Naive thymus-derived CD4-positive, alpha-beta T cell (primary cell): ENCODE measurements around the gene ZIK1. TPM values are rescaled to one million over a fixed set of nuclear protein-coding genes. Genes with fewer than 3 reads are reported as not detected.

Experiments used
- ATAC-seq: fragments of 150-1000 bp; cut with Tn5 transposase; 2 replicates; pipeline ENCODE4 v1.10.0; 2021; ENCODE audit warnings: mild to moderate bottlenecking, moderate library complexity
- CTCF ChIA-PET: fragments of 350-600 bp; sonication (Branson Sonifier 250); formaldehyde crosslinking; loops from one replicate; lab custom pipeline; 2021; ENCODE audit warnings: antibody characterized with exemption; lab: Charles Lee
- POLR2A ChIA-PET: fragments of 350-600 bp; sonication (Branson Sonifier 250); formaldehyde crosslinking; loops from one replicate; lab custom pipeline; 2021; ENCODE audit warnings: antibody characterized with exemption, inconsistent platforms; lab: Charles Lee
- DNase-seq, 9 donors: peaks; one replicate each; pipeline versions ENCODE4 v3.0.0 to v3.0.0-alpha.2; 2020 to 2022; ENCODE audit warnings: mixed read lengths in 1 of 9
- H3K27ac ChIP-seq: one replicate; pipeline ENCODE4 v1.7.0; 2013; ENCODE audit warnings: mild to moderate bottlenecking, low read depth, low read length, moderate library complexity
- H3K27me3 ChIP-seq, 2 donors: one replicate each; pipeline ENCODE4 v1.7.0; 2013; ENCODE audit warnings: low read length in 2 of 2, mild to moderate bottlenecking in 2 of 2, moderate library complexity in 2 of 2; ENCODE audit not compliant: control insufficient read depth in 2 of 2, insufficient read depth in 2 of 2
- H3K36me3 ChIP-seq, 3 experiments: 1 replicate in 2 of 3; 2 replicates in 1 of 3; pipeline ENCODE4 v1.7.0; 2013; ENCODE audit warnings: low read length in 3 of 3, mild to moderate bottlenecking in 3 of 3, moderate library complexity in 1 of 3; ENCODE audit not compliant: insufficient read depth in 3 of 3, control insufficient read depth in 2 of 3
- H3K4me1 ChIP-seq, 2 donors: one replicate each; pipeline ENCODE4 v1.7.0; 2013; ENCODE audit warnings: low read length in 2 of 2, mild to moderate bottlenecking in 2 of 2, moderate library complexity in 1 of 2; ENCODE audit not compliant: control insufficient read depth in 2 of 2, insufficient read depth in 2 of 2
- H3K4me3 ChIP-seq: 2 replicates; pipeline ENCODE4 v1.7.0; 2013; ENCODE audit warnings: mild to moderate bottlenecking, low read length
- H3K9me3 ChIP-seq, 3 experiments: 1 replicate in 2 of 3; 2 replicates in 1 of 3; pipeline ENCODE4 v1.7.0; 2013; ENCODE audit warnings: low read length in 3 of 3; ENCODE audit not compliant: control insufficient read depth in 2 of 3
- H3K27ac Mint-ChIP-seq, 9 donors: one replicate each; pipeline ENCODE4 v1.8.0; 2020 to 2022; ENCODE audit warnings: mixed read lengths in 9 of 9, mild to moderate bottlenecking in 8 of 9, moderate library complexity in 5 of 9, inconsistent platforms in 2 of 9
- H3K27me3 Mint-ChIP-seq, 5 donors: one replicate each; pipeline ENCODE4 v1.8.0; 2021 to 2022; ENCODE audit warnings: mixed read lengths in 5 of 5, mild to moderate bottlenecking in 1 of 5
- H3K36me3 Mint-ChIP-seq, 5 donors: one replicate each; pipeline ENCODE4 v1.8.0; 2020 to 2022; ENCODE audit warnings: mixed read lengths in 5 of 5, mild to moderate bottlenecking in 3 of 5, inconsistent platforms in 1 of 5
- H3K4me1 Mint-ChIP-seq, 7 donors: one replicate each; pipeline ENCODE4 v1.8.0; 2020 to 2022; ENCODE audit warnings: mixed read lengths in 7 of 7, mild to moderate bottlenecking in 3 of 7, inconsistent platforms in 1 of 7
- H3K4me3 Mint-ChIP-seq, 10 donors: one replicate each; pipeline ENCODE4 v1.8.0; 2020 to 2022; ENCODE audit warnings: mild to moderate bottlenecking in 10 of 10, mixed read lengths in 10 of 10, moderate library complexity in 6 of 10, inconsistent platforms in 2 of 10
- H3K9me3 Mint-ChIP-seq, 11 donors: one replicate each; pipeline ENCODE4 v1.8.0; 2020 to 2022; ENCODE audit warnings: mixed read lengths in 11 of 11, mild to moderate bottlenecking in 4 of 11, inconsistent platforms in 1 of 11, moderate library complexity in 1 of 11
- intact Hi-C, 2 donors: fragments of 100-400 bp; cut with micrococcal nuclease; formaldehyde crosslinking; loops; one replicate each; pipeline ENCODE4 v1.15.1; 2023
- polyA plus RNA-seq, 2 donors: library from polyadenylated mRNA; unstranded; fragments of 300-500 nt; fragmentation: Illumina TruSeq; gene quantifications; one replicate each; pipeline ENCODE4 v1.2.3, GENCODE V29; 2021
- total RNA-seq, 6 experiments: library from RNA in 5 of 6; stranded (reverse) in 5 of 6; gene quantifications; 1 replicate in 5 of 6; 2 replicates in 1 of 6; pipeline ENCODE4 v1.2.3 and lab custom pipeline; 2021 to 2026

The ZIK1 gene
- total and polyA plus RNA-seq, 7 experiments from 2014 or later = 4.8 to 14.1 (median 8.7) TPM

GRCh38 chr19:57613941-57614743, 30.2 kb downstream of the ZIK1 start, which contains the start of gene ZNF134:
Gene ZNF134, plus strand, starts transcription at chr19:57614242. Its CDS starts 5,227 bp downstream, at chr19:57619469.
- intact Hi-C loops = loop anchor here (1.0 to 2.0 kb wide), 15 partner anchors 15 to 541 kb away; partner anchors contain the start of genes ZIK1 (in 2 of the 2), ZNF211 (in 2 of the 2), ZNF530 (in 2 of the 2) and ZNF550 (in 2 of the 2)
- Histone ChIP-seq H3K27me3 (no peaks in the 10 kb centered on the region), H3K9me3 (peaks cover 18 to 52% (median 39%) of the 10 kb centered on the region in 3 experiments), H3K4me3 (peak within 1 kb of the TSS; percentile 94), H3K4me1 (peaks cover 14 to 15% of the 10 kb centered on the region in 2 donors), H3K27ac (peak within 1 kb of the TSS; percentile 76), H3K36me3 (peaks cover 11 to 48% (median 20%) of the 10 kb centered on the region in 3 experiments)
- peaks cover 18 to 43% (median 34%) of the 10 kb centered on the region in 7 donors for H3K4me1 Mint-ChIP-seq
- peaks cover 36 to 81% (median 60%) of the 10 kb centered on the region in 11 donors for H3K9me3 Mint-ChIP-seq
- POLR2A ChIA-PET = interaction anchor here (0.6 to 1.9 kb wide), 9 partner anchors 13 to 569 kb away, joined by 3 to 16 read pairs (median 4); partner anchors contain the start of genes ZIK1, ZNF211, ZNF274 and ZNF530
- peaks cover 48 to 63% (median 54%) of the 10 kb centered on the region in 5 donors for H3K36me3 Mint-ChIP-seq
- CTCF ChIA-PET = interaction anchor here (1.0 kb wide), 1 partner anchor 302 kb away, joined by 4 read pairs; the partner anchor contains the start of gene ZNF417
- H3K27me3 Mint-ChIP-seq = no peaks in the 10 kb centered on the region
- DNase-seq = peak; percentile 74 to 90 (median 84)
- ATAC-seq = peak; percentile 100
- H3K27ac Mint-ChIP-seq = peak within 1 kb of the TSS; percentile 78 to 92 (median 86)
- H3K4me3 Mint-ChIP-seq = peak within 1 kb of the TSS; percentile 79 to 95 (median 90)

- Histone ChIP-seq H3K4me1 (peaks cover 14 to 15% of the 10 kb centered on the region in 2 donors), H3K4me3 (peak overlapping the region; percentile 94), H3K27ac (no peak overlapping the region), H3K27me3 (no peaks in the 10 kb centered on the region), H3K36me3 (peaks cover 23 to 60% (median 33%) of the 10 kb centered on the region in 3 experiments), H3K9me3 (peaks cover 22 to 60% (median 51%) of the 10 kb centered on the region in 3 experiments)
- ChIA-PET POLR2A (no interaction called here), CTCF (no interaction called here)
- H3K4me1 Mint-ChIP-seq = peaks cover 18 to 43% (median 34%) of the 10 kb centered on the region in 7 donors
- peak overlapping the region; percentile 58 to 89 (median 80) for H3K27ac Mint-ChIP-seq
- H3K4me3 Mint-ChIP-seq = peak overlapping the region; percentile 79 to 95 (median 90)
- DNase-seq (peak in 1 of 9 donors; percentile 16), ATAC-seq (no peak)
- peaks cover 41 to 89% (median 70%) of the 10 kb centered on the region in 11 donors for H3K9me3 Mint-ChIP-seq
- peaks cover 60 to 75% (median 66%) of the 10 kb centered on the region in 5 donors for H3K36me3 Mint-ChIP-seq
- no peaks in the 10 kb centered on the region for H3K27me3 Mint-ChIP-seq
- intact Hi-C loops = loop anchor here in 1 of 2 donors (2.0 kb wide), 1 partner anchor 57 kb away; the partner anchor contains the start of gene ZNF550
Observed at GRCh38 chr19:57615346-57615745, 31.4 kb downstream of the ZIK1 start.

- peak overlapping the region in 2 of 10 donors; percentile 9 to 18 for H3K4me3 Mint-ChIP-seq
Observed at GRCh38 chr19:57620673-57621348, 36.9 kb downstream of the ZIK1 start.

GRCh38 chr19:57623091-57623490, 39.1 kb downstream of the ZIK1 start:
- DNase-seq = no peak
- H3K27ac ChIP-seq = no peak overlapping the region
- peak overlapping the region in 1 of 10 donors; percentile 25 for H3K4me3 Mint-ChIP-seq
- peaks cover 29 to 71% (median 66%) of the 10 kb centered on the region in 5 donors for H3K36me3 Mint-ChIP-seq
- ATAC-seq = no peak
- H3K27ac Mint-ChIP-seq = no peak overlapping the region
- peaks cover 31 to 97% (median 53%) of the 10 kb centered on the region in 3 experiments for H3K9me3 ChIP-seq
- POLR2A ChIA-PET = interaction anchor here (1.6 kb wide), 1 partner anchor 10 kb away, joined by 6 read pairs; the partner anchor contains the start of gene ZNF211
- no peak overlapping the region for H3K4me3 ChIP-seq
- H3K36me3 ChIP-seq = peaks cover 20 to 53% (median 42%) of the 10 kb centered on the region in 3 experiments
- H3K27me3 Mint-ChIP-seq = no peaks in the 10 kb centered on the region
- intact Hi-C loops = no loop called here
- peaks cover 19 to 97% (median 78%) of the 10 kb centered on the region in 11 donors for H3K9me3 Mint-ChIP-seq
- CTCF ChIA-PET = no interaction called here
- H3K4me1 Mint-ChIP-seq = peaks cover 0 to 2% (median 0%) of the 10 kb centered on the region in 7 donors
- H3K4me1 ChIP-seq = no peaks in the 10 kb centered on the region
- no peaks in the 10 kb centered on the region for H3K27me3 ChIP-seq

More at GRCh38 chr19:57620673-57621348, 36.9 kb downstream of the ZIK1 start:
- no peak for ATAC-seq
- H3K4me1 Mint-ChIP-seq = peaks cover 6 to 19% (median 12%) of the 10 kb centered on the region in 7 donors
- no peak overlapping the region for H3K27ac ChIP-seq
- H3K9me3 ChIP-seq = peaks cover 38 to 99% (median 72%) of the 10 kb centered on the region in 3 experiments
- peaks cover 34 to 100% (median 90%) of the 10 kb centered on the region in 11 donors for H3K9me3 Mint-ChIP-seq
- CTCF ChIA-PET = no interaction called here
- peaks cover 27 to 76% (median 54%) of the 10 kb centered on the region in 3 experiments for H3K36me3 ChIP-seq
- H3K27me3 Mint-ChIP-seq = no peaks in the 10 kb centered on the region
- POLR2A ChIA-PET = interaction anchor here (0.6 kb wide), 1 partner anchor 19 kb away, joined by 3 read pairs; no protein-coding TSS in a partner anchor
- H3K4me1 ChIP-seq = no peaks in the 10 kb centered on the region
- H3K36me3 Mint-ChIP-seq = peaks cover 47 to 92% (median 87%) of the 10 kb centered on the region in 5 donors
- no peak overlapping the region for H3K4me3 ChIP-seq
- no peak for DNase-seq
- no peaks in the 10 kb centered on the region for H3K27me3 ChIP-seq
- no peak overlapping the region for H3K27ac Mint-ChIP-seq
- intact Hi-C loops = no loop called here

- no peaks in the 10 kb centered on the region for H3K27me3 ChIP-seq
- Mint-ChIP-seq H3K9me3 (peaks cover 16 to 64% (median 40%) of the 10 kb centered on the region in 11 donors), H3K4me3 (peak within 1 kb of the TSS; percentile 87 to 97 (median 94)), H3K27ac (peak within 1 kb of the TSS; percentile 81 to 97 (median 89)), H3K36me3 (peaks cover 39 to 55% (median 46%) of the 10 kb centered on the region in 5 donors), H3K27me3 (no peaks in the 10 kb centered on the region), H3K4me1 (peaks cover 21 to 36% (median 28%) of the 10 kb centered on the region in 7 donors)
- CTCF ChIA-PET = interaction anchor here (1.2 kb wide), 1 partner anchor 227 kb away, joined by 3 read pairs; no protein-coding TSS in a partner anchor
- H3K4me3 ChIP-seq = peak within 1 kb of the TSS; percentile 87
- intact Hi-C loops = loop anchor here (1.0 to 5.0 kb wide), 24 partner anchors 19 to 807 kb away; partner anchors contain the start of genes ZNF134 (in 2 of the 2), ZNF17 (in 2 of the 2), ZNF416 (in 2 of the 2) and ZNF530 (in 2 of the 2)
- H3K4me1 ChIP-seq = peaks cover 3 to 13% of the 10 kb centered on the region in 2 donors
- POLR2A ChIA-PET = interaction anchor here (0.6 to 2.5 kb wide), 9 partner anchors 11 to 369 kb away, joined by 3 to 16 read pairs (median 3); partner anchors contain the start of genes ZNF134, ZNF551, ZNF606 and ZNF671
- ATAC-seq (peak; percentile 100), DNase-seq (peak; percentile 74 to 89 (median 86))
- H3K9me3 ChIP-seq = peaks cover 9 to 32% (median 10%) of the 10 kb centered on the region in 3 experiments
- H3K36me3 ChIP-seq = peaks cover under 1 to 41% (median 7%) of the 10 kb centered on the region in 3 experiments
- peak within 1 kb of the TSS; percentile 90 for H3K27ac ChIP-seq
Observed at GRCh38 chr19:57632987-57633831, 49.3 kb downstream of the ZIK1 start, which contains the start of gene ZNF211. Gene ZNF211, plus strand, starts transcription at chr19:57633168. Its CDS starts 179 bp downstream, at chr19:57633347.
